Activated CD8-positive, alpha-beta memory T cell treated with anti-CD3 and anti-CD28 coated beads for 48 hours (primary cell): Measurements from ENCODE around the gene BCAP31.
"Not testable (repeated sequence)": the region's sequence is repeated elsewhere in the genome, so short reads cannot be mapped to it uniquely, and the experiment has no call there.

Experiments
- DNase-seq, 3 experiments: peaks; one replicate each; pipeline ENCODE4 v3.0.0-alpha.2; 2020; ENCODE audit warnings: low read depth in 2 of 3, low spot score in 2 of 3

Gene BCAP31

DNA sequence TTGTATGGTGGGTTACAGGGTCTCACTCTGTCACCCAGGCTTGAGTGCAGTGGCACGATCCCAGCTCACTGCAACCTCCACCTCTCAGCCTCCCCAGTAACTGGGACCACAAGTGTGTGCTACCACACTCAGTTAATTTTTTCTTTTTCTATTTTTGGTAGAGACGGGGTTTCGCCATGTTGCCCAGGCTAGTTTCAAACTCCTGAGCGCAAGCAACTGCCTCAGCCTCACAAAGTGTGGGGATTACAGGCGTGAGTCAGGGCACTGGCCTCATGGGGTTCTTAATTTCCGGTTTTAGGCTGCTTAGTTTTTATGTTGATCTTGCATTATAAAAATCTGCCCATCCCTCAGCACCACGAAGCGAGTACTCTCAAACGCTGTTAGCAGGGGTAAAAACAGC lies 6.7 kb downstream of the BCAP31 start:
- DNase-seq: no peak

DNA sequence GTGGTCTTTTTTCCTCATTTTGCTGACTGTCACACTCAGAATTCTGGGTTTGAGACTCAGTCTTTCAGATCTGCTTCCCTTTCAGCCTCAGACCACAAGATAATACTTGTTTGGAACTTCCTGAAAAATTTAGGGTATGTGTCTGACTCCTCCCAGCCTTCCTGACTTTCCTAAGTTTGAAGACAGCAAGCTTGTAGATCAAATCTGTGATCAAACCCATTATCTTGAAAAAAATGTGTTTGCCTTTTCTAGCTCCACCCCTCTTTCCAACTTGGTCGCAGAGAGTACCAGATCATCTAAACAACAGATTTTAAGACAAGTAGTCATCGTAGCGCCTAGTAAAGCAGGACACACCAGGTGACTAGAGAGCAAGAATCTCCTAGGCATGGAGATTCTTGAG lies 9.9 kb downstream of the BCAP31 start:
- no peak for DNase-seq

DNA sequence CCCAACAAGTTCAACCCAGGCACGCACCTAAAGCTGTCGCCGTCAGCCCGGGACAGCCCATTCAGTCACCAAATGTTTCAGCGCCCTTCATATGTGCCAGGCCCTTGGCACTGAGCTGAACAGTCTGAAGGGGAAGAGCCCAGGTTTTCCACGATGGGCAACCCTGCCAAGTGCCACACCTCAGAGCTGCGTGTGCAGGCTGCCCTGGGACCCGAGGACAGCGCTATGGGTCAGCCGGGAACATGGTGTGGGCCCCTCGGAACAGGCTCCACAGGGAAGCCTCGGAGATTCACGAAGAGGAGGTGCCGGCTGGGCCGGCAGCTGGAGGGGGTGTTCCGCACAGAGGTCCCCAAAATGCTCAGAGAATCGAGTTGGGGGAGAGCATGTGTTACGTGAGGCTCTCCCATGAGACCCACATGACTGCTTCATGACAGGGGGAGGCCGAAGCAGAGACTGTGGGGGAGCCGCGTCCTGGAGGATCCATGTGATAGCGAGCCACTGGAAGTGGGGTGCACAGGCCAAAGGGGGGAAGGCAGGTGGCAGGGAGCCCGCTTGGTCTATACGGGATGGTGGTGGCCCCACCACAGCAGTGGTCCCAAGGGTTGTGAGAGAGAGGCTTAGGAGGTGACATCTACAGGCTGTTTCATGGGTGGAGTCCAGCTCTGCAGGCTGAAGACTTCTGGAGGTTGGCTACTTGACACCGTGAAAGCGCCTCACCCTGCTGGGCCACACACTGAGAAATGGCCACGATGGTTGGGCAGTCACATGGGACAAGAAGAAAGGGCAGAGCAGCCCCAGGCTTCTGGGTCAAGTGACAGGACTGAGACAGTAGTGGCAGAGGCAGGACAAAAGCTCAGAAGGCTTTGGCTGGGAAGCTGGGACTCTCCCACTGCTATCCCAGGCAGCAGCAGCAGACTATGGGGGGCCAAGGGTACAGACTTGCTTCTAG lies 14.2 kb downstream of the BCAP31 start:
- no peak for DNase-seq

DNA sequence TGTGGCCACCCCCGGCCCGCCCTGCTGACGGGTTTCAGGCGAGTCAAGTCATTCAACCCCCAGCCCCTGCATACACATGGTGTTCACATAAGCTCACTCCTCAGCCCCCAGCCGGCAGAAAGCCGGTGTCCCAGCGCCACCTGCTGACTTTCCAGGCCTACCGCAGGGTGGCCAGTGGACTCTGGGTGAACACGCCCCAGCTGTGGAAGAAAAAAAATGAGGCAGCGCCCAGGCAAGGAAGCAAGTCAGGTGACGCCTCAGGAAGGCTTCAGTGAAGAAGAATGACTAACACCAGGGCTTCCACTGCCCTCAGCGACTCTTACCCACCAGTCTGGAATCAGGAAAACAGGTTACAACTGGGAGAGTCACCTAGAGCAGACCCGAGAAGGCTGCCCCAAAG lies 15.8 kb downstream of the BCAP31 start:
- no peak for DNase-seq

DNA sequence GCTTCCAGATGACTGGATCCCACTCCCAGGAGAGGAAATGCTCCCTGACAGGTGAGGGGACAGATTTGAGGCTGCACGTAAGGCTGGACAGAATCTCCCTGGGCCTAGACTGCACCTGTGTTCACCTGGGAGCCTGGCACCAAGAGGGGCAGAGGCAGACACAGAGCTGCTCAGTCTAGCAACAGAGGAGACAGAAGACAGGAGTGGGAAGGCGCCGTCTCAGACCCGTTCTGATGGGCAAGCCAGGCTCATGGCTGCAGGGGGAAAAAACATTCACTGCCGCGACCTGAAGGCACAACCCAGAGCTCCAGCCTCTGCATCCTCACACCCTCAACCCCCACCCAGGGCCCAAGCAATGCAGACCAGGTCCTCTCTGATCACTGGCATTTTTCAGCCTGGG lies 16.8 kb downstream of the BCAP31 start:
- DNase-seq: no peak

DNA sequence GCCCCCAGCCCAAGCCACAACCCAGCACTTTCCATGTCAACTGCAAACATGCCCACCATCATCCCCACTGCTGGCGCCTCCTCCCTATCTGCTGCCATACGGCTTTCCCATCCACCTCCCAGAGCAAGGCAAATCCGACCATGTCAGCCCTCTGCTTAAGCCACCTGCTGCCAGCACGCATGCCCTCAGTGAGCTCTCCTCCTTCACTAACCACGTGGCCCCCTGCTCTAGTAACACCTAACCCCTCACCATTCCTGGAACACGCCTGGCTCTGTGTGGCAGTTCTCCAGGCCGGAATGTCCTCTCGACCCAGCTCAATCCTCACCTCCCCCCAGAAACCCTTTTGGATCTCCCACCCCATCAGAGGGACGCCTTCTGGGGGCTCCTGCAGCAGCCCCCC lies 17.4 kb downstream of the BCAP31 start:
- DNase-seq: no peak

DNA sequence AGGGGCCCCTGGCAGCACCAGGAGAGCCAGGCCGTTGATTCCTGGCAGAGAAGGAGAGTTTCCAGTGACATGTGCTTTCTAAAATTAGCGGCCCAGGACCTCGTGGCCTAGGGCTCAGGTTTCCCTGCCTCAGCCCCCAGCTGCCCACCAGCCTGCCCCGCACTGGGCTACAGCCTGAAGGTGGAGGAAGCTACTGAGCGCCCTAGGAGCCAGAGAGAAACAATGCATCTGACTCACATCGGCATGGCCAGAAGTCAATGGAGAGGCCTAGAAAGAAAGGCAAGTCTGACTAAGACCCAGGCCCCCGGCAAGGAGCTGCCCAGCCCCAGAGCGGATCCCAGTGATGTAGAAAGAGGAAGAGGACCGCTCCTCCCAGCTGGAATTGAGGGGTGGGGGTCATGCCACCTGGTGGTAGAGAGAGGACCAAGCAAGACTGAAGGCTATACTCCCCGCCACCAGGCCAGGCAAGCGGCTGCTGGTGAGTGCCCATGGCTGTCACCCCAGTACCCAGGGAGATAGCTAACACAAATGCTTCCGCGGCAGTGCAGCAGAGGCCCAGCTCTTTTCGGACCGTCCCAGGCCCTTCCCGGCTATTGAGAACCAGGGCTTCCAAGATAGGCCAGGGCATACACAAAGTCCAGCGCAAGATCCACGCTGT lies 18.7 kb downstream of the BCAP31 start:
- DNase-seq: not testable (repeated sequence)

DNA sequence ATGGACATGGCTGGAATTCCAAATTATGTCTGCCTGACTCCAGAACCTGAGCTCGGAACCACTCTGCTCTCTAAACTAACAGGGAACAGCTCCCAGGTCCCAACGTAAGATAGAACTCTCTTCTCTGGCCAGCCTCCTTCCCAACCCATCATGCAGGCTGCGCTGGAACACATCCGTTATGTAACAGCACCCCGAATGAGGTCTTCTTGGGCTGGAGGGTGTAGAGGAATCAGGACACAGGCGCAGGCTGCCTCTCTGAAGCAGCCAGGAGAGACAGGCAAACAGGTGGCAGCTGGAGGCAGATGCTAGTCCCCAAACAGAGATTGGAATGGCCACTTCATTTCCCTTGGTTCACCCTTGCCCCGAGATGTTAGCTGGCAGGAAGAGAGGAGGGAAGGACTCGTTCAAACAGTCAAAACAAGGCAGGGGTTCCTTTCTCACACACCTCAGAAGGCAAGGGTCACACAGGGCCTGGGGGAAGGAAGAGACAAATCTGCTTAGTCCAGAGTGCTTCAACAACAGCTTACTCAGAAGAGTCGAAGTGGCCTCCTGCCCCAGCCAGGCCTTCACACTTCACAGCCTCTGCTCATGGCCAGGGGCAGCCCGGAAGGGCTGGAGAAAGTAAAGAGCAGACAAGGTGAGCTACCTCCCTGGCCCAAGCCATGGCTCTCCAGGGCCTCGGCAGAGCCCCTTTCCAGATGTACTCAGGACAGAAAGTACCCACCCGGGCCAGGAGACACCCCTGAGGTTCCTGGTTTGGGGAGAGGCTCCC lies 19.4 kb downstream of the BCAP31 start:
- not testable (repeated sequence) for DNase-seq

DNA sequence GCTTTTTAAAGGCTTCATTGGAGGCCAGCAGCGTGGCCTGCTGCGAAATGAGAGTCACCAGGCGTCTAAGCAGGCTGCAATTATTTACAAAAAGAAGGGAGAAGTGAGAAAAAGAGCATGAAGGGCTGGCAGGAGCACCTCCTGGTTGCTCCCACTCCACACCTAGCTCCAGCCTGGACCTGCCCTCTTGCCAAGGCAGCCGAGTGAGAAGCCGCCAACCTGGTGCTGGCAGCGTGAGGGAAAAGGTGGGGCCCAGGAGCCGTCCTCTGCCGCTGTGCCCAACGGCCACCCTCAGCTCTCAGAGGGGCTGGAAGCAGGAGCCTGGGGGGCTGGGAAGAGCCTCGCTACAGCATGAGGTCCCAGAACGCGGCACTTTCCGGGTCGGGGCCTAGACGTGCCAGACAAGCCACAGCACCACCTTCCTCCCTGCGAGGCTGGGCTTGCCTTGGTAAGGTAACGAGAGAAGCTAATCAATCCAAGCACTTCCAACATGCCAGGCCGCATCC lies 20.1 kb downstream of the BCAP31 start:
- no peak for DNase-seq

DNA sequence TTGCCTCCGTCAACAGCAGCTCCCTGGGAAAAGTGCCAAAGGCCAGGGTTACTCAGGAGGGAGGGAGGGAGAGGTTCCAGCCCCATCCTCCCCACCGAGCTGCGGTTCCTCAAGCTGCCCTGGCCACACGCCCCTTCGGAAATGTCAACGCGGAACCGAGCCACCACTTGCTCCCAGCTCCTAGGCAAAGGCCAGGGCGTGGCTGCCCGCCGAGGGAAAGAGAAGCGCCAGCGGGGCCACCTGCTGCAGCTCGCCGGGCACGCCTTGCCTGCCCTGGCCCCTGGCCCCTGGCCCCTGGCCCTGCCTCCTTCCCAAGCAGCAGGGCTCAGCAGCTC lies 21.2 kb downstream of the BCAP31 start:
- no peak for DNase-seq

DNA sequence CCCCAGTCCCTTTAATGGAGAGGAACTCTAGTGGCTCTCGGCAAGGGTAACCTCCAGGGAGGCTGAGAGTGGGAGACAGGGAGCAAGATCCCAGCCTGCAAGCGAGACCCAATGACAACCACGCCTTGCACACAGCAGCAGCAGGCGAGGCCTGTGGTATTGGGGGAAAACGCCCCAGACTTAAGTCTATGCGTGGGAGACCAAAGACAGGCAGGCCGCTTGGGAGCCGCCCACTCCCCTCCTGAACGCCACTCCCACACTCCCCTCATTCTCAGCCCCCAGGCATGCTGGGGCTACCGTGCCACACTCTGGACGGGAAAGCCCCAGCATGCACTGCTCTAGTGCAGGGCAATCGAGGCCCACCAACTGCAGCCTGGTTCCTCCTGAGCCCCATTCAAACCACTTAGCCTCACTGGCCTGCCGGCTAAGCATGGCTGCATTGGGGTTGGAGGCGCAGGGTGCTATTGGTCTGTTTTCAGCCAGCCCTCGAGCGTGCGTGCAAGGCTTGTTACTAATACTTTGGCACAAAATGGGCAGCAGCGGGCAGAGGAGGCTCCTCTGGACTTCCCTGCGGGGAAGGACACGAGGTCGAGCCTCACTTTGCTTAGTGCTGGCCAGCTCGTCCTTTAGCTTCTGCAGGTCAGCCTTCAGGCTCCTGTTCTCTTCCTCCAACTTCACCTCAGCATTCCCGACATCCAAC lies 21.7 kb downstream of the BCAP31 start:
- DNase-seq: no peak

DNA sequence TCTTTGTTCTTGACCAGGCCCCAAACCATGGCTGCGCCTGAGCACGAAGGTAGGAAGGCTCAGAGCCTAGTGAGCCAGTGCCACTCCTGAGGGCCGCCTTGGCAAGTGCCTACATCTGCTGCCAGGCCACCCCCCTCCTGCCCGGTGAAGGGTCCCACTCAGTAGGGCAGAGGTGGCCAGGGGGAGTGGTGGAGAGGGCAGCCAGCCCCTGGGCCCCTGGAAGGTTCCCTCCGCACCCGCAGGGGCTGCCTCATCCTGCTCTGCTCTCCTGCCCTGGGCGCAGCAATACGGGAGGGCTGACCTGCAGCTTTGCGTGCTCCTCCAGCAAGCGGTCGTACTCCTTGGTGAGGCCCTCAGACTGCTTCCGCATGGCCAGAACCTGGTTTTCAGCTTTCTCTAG lies 22.5 kb downstream of the BCAP31 start:
- DNase-seq: no peak

DNA sequence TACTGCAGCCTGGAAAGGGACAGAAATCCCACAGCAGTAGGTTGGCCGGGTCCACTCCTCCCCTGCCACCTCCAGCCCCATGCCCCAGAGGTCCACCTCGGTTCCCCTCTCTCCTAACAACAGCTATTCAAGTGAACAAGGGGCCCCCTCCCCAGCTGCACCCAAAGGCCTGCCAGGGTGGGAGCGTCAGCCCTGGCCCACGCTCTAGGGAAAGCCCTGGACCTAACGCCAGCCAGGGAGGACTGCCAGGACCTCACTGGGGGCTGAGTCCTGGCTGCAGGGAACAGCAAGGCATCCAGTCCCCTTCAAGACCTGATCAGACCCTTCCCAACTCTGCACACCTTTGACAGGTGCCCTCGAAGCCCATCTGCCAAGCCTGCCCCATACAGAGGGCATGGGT lies 23.2 kb downstream of the BCAP31 start:
- DNase-seq: no peak

DNA sequence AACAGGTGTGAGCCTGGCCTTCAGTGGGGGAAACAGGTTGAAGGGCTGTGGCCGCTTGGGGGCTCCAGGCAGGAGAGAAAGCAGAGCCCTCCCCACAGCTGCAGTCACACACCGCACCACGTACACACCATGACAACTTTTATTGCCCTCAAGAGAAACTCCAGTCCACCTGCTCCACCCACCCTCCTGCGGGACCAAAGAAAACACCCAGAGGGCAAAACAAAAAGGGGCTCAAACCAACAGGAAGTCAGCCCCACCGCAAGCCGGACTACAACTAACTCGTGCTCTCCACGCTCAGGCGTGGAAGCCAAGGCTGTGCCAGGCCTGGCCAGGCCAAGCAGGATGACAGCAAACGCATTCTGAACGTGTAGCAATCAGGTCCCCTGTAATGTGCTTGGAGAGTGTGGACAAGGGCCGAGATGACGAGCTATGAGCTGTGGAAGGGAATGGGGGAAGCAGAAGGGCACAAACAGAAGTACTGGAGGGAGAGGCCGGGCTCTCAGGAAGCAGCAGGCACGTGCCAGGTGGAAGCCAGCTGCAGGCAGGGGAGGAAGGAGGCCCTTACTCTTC lies 23.7 kb downstream of the BCAP31 start:
- no peak for DNase-seq

DNA sequence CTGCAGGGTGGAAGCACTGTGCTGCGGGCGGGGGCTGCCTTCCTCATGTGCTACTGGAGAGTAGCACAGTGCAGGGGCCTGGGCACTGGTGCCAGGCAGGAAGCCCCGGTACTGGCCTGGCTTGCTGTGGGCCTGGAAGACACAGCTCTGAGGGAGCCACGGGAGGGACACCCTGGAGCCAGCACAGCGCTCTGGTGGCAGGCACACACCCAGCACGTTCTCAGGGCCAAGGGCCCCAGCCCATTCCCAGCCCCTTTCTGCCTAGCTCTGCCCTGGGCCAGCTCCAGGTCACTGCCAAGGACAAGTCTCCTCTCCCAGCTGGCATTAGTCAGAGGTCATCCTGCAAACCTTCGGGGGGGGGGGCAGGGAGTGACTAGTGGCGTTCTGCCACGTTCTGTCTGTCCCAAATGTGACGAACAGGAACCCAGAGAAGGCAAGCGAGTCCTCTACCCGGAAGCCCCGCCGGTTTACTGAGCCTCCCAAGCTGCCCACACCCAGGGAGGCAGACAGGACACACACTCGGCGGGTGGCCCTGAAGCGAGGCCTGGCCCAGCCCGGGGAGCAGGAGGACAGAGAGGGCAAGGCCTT lies 24.3 kb downstream of the BCAP31 start:
- not testable (repeated sequence) for DNase-seq

DNA sequence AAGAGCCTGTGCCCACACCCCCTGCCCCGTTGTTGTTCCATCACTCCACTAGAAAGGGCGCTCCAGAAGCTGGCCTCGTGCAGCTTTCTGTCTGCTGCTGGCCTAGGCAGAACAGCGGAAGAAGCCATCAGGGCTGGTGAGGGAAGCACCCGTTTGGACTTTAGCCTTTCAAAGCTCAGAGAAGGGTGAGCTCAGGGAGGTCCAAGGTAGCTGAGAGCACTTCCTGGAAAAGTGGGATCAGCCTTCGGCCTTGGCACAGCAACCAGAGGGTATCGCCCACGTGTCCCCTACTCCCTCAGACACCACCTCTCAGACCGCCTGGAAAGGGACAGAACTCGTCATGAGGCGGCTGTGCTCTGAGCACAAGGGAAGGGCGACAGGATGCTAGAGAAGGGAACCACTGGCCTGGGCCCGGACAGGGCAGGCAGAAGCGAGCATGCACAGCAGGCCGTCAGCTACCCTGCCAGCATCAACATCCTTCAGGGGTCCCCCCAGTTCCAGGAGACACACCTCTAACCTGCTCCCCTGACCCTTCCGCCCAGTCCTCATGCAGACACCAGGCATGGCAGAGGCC lies 24.9 kb downstream of the BCAP31 start:
- DNase-seq: not testable (repeated sequence)

DNA sequence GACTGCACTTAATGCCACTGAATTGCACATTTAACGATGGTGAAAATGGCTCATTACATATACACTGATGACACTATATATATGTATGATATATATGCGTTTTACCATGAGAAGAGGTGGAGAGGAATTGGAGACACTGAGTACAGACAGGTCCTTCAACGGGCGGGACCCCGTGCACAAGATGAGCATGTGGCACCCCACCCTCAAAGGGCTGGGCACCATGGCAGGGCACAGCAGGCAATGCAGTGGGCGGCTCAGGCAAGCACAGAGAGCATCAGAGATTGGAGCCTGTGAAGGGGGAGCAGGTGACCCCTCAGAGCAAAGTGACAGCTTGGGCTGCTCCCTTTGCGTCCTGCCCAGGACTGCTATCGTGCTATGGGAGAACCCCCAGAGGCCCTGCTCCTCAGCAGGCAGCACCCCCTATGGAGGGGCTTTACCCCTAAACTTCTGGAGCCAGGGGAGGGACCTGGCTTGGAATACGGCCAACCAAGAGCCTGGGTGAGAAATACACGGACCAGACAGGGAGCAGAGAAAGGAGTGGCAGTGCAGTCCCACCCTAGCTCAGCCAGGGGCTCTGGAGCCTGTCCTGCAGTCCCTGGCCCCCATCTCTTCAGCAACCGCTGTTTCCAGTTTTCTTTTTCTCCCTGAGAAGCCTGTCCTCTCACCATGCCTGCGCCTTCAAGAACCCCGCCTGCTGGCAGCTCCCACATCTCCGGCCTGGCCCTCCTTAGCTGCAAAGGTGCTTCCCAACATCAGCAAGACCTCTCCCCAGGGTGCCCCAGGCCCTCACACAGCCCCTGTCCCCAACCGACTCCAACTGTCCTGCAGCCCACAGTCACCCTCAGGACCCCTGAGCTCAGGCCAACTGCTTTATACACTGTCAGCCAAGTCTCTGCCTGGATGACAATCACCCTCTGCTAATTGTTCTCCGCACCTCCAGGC lies 26.0 kb downstream of the BCAP31 start:
- DNase-seq: no peak

DNA sequence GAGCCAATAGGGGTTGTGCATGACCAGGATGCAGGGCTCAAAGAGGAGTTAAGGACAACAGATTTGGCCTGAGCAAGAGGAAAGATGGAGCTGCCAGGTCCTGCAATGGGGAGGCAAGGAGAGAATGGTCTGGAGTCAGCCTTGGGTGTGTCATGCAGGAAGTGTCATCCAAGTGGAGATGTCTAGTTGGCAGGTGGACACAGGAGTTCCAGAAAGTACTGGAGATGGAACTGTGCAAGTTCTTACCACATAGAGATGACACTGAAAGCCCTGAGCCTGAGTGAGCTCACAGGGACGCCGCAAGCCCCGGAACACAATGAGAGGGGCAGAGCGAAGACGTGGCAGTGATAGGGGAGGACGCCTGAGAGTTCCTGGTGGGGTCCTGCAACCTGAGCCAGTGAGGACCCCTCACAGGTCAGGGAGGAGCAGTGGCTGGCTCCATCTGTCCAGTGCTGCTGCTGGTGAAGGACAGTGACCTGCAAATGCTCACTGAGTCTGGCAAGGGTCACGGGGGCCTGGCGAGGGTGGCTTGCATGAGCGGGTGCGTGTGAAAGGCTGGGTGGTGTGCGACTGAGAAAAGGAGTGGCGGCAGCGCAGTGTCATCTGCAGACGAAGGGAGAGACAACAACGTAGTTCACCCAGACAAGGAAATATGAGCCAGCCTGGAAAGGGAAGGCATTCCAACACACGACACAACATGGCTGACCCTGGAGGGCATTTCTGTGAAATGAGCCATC lies 27.0 kb downstream of the BCAP31 start:
- not testable (repeated sequence) for DNase-seq
